CD4-positive, alpha-beta T cell treated with Interleukin-10 for 1 hour (primary cell): Measurements from ENCODE around the gene PLCB2.

Experiments used
- DNase-seq: peaks from one replicate; pipeline ENCODE4 v3.0.0-alpha.2; 2020

The PLCB2 gene

DNA sequence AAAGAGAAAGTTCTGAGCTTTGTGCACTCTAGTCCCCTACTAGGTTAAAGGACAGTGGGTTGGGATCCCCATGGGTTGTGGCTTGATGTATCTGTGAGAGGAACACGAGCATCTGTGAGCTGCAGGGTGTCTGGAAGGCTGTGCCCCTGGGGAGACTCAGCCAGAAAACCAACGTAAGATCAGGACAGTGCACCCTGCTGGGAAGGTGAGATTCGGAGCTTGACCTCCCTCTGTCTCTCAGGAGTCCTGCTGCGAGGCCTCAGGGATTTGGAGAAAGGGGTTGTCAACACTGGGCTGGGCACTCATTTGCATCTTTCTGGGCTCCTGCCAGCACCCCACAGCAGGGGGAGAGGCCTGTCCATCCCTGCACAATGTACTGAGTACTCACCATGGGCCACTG, 40.1 kb downstream of the PLCB2 start:
- no peak for DNase-seq

DNA sequence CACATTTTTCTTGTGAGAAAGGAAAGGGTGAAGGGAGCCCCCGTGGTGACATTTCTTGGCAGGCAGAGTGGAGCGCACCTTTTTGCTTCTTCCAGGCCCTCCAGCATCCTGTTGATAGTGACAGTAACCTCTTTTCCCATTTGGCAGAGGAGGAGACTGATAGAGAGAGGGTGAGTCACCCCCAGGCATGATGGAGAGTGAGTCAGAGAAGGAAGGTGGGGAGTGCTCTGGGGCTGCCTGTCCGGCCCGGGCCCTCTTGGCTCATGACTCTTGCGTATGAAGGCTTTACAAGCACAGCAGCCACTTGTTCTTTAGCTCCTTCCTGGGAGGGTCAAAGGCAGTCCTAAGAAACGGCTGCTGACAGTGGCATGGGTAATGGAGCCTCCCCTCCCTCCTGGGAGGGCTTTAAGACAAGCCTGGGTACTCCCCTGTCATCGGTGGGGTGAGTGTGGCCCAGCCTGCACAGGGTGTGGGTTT, 40.9 kb downstream of the PLCB2 start:
- no peak for DNase-seq

DNA sequence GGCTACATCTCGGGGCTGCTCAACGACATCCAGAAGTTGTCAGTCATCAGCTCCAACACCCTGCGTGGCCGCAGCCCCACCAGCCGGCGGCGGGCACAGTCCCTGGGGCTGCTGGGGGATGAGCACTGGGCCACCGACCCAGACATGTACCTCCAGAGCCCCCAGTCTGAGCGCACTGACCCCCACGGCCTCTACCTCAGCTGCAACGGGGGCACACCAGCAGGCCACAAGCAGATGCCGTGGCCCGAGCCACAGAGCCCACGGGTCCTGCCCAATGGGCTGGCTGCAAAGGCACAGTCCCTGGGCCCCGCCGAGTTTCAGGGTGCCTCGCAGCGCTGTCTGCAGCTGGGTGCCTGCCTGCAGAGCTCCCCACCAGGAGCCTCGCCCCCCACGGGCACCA, 41.9 kb downstream of the PLCB2 start:
- DNase-seq, result no peak

DNA sequence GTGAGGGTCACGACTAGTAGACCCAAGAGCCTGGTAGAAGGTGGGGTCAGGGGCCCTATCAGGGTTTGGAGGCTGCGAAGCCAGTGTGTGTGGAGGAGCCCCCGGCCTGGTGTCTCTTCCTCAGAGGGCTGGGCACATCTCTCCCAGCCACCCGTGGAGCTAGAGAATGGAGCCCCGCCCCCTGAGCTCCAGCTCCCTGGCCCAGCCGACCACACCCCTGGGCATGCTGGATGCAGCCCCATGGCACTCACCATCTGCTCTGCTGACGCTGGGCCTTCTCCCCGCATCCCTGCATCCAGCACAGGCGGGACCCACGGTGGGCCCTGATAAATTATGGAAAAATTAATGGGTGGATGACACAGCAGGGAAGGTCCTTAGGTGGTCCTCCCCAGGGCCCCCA, 42.4 kb downstream of the PLCB2 start:
- no peak for DNase-seq

DNA sequence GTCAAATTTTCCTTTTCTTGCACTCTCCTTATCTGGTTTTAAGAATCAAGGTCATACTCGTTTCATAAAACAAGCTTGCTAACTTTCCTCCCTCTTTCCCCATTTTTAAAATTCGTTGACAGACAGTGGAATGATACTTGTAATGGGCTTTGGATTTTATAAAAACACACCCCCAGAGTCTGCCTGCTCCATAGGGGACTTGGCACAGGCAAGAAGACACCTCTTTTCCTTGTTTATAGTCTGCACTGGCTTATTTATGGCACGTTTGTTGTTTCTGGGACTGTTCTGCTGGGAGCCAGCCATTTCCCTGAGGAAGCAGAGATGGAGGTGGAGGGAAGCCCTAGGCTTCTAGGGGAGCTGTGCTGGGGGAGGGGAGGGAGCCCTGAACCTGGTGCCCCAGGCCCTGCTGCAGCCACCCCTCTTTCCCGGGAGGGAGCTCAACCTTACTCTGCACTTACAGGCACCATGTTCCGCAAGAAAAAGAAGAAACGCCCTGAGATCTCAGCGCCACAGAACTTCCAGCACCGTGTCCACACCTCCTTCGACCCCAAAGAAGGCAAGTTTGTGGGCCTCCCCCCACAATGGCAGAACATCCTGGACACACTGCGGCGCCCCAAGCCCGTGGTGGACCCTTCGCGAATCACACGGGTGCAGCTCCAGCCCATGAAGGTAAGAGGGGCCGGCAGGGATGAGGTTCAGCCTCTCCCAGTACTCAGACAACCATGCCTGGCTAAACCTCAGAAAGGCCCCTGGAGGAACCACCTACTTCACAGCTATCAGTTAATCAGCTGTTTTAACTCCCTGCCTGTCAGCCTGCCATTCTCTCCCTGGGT, 43.2 kb downstream of the PLCB2 start:
- DNase-seq, result no peak

DNA sequence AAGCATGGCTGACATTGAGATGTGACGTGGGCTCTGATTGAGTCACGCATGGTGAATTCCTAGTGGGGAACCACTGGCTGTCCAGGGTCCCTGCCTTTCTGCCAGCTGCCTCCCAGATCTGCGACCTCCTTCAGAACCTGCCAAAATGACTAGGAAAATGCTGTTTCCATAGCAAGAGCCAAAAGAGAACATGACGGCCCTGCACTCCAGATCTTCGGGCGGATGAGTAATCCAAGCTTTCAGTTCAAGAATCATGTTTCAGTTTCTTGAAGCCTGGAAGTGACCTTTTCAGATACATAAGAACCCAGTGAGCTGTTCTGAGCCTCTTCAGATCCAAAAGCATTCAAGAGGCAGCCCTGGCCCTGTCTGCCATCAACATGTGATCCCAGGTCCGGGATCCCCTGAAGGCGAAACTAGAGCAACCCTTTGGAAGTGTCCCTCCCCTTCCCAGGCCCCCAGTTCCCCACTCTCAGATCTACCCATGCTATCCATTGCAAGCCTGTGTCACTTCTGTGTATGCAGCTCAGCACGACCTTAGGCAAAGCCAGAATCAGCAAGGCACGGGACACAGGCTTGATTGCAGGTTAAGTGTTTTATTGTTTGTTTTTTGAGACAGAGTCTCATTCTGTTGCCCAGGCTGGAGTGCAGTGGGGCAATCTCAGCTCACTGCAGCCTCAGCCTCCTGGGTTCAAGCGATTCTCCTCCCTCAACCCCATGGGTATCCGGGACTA, 44.5 kb downstream of the PLCB2 start:
- DNase-seq, result no peak

DNA sequence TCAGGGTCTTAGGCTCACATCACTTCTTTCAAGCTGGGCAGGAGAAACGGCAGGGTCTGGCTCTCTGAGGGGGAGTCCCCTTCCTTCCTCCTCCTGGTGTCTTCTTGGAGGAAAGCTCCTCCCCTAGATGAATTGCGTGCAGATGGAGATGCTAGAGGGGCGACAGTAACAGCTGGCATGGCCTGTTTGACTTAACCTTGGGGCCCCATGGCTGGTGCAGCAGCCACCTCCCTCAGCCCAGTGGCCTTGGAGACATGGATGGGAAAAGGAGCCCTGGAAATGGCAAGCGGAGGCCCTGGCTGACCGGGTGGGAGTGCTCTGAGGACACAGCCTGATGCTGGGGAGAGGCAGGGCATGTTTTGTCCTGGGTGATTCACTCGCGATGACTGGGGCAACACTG, 48.7 kb downstream of the PLCB2 start:
- DNase-seq, result no peak

DNA sequence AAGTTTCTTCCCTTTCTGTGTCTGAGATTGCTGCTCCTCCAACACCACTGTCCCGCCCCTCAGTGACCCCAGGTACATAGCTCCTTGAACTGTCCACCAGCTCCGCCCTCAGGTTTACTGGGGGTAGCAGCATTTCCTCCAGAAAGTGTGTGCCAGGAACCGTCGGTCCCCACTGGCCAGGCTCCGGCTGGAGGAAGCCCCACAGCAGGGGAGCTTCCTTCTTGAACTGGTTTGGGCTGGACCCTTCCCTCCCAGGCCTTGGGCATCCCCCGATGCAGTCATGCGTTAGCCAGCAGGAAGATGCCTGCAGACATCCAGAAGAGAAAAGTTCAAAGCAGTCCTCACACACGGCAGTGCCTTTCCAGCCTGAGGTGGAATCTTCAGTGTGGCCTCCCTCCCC, 49.2 kb downstream of the PLCB2 start:
- DNase-seq, result no peak

DNA sequence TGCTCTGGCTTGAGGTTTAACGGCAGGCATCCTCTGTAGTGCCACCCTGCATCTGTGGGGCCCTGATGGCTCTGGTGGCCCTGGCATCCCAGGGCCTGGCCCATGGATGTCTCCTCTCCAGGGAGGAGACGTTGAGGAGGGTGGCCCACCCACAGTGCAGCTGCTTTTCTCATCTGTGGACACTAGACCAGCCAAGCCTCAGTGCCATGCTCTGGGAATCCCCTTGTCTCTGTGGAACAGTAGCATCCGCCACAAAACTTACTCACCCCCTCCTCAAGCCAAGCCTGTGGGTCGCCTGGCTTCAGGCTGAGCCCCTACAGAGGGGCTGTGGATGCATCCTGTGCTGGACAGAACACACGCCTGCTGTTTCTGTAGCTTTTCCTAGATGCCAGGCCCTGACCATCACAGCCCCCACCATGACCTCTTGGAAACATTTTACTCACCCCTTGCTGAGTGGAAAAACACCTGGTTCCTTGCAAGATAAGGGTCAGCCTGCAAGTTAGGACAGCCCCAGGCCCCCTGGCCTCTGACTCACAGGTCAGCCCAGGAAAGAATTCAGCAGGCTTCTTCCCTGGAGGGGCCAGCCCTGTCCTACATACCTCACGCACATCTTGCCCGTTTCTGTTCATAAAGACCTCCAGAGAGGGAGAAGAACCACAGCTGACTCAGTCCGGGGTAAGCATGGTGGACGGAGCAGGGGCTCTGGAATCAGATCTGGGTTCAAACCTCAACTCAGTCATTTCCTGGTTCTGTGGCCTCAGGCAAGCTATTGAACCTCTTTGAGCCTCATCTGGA, 49.9 kb downstream of the PLCB2 start:
- no peak for DNase-seq

DNA sequence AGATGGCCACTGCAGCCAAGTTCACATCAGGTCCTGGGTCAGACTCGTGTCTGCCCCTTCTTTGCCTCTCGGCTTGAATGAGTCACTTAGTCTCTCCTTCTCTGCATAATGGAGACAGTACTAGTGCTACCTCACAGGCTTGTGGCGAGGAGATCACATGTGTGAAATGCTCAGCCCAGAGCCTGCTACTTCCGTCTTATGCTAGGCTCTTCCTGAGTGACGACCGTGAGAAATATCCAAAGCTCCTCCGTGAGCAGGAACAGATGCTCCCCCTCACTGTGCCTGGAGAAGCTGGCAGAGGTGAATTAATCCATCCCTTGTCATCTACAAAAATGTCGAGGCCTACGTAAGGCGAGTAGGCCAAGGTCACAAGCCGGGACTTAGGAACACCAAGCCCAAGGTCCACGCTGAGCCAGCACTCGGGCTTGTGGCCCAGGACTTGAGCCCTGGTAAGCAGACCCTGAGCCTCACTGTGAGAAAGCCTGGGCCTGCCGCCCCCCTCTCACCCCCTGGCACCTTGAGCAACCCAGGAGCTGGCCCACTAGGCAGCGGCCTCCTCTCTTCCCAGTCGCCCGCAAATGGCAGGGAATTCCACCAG, 51.0 kb downstream of the PLCB2 start:
- DNase-seq, result peak; percentile 46

DNA sequence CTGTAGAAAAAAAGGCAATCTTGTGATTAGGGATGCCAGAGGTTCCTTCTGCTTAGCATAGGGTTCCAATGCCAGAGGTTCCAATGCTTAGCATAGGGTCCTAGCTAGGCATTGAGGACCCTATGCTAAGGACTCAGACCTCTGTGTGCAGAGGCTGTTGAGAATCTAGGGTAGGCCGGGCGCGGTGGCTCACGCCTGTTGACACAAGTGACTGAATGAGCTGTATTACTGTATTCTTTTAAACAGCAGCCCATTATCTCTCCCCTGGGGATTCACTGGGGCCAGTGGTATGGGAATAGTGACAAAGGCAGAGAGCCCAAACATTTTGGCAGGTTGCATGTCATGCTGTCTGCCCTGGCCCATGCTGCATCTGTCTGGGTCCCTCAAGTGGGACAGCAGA, 52.7 kb downstream of the PLCB2 start:
- no peak for DNase-seq

DNA sequence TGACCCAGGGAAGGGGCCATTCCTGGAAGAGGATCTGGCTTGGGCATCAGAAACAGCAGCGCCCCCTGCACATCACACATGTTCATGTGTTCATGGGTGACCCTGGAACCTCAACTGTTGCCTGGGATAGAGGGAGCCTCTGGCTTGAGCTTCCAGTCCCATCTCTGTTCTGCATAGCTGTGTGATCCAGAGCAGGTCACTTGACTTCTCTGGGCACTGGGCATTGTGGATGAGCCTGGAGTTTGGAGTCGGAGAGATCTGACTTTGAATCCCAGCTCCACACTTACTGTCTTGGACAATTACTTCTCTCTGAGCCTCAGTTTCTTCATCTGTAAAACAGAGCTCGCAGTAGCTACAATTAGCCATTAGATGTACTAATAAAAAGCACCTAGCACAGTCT, 53.3 kb downstream of the PLCB2 start:
- no peak for DNase-seq

DNA sequence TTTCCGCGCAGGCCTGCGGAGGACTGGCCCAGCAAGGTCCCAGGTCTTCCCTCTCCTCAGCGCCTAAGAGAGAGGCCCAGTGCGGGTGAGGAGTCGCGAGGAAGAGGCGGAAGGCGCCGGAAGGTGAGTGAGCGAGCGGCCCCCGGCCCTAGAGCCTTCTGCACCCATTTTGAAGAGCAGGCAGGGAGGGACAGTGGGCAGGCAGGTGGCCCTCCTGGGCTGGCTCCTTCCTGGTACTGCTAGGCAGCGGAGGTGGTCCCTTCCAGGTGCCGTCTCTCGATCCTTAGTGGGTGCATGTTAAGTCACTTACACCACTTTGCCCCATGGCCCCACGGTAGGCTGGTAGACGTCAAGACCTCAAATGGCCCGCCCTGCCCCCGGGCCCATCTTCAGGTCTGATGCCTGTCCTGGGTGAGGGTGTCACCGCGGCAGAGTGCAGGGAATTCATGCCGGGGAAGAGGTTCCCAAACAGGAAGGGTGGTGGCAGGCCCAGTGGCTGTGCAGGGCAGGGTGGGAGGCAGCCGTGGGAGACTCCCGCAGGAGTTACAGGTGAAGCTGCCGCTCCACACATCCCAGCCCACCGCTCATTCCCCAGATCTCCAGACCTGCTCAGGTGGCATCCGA, 54.5 kb downstream of the PLCB2 start:
- no peak for DNase-seq

DNA sequence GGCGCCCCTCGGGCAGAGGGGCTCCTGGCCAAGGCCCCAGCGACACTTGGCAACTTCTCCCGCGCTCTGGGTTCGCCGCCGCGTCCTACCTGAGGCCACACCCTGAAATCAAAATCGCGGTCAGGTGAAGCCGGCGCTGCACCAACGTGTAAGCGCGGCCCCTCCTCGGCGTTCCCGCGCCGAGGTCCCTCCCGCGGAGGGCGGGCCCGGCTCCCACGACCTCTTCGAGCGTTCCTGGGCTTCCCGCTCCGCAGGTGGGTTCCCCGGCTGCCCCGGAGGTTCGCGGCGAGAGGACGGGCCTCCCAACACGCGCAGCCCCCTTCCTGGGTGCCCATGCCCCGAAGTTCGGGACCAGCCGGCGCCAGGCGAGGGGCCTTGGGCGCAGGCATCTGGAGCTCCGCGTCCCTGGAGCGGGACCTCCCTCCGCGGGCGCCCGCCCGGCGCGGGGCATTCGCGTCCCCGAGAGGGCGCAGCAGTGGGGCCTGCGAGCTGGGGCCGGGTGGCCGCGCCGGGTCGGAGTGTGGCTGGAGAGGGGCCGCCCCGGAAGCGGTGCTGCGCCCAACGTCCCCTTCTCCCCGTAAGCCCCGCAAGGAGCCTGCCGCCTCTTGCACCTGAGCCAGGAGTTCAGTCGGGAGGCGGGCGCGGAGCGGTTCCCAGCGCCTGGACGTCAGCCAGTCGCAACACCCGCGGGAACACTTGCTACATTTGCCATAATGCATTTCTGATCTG, 55.1 kb downstream of the PLCB2 start:
- no peak for DNase-seq

DNA sequence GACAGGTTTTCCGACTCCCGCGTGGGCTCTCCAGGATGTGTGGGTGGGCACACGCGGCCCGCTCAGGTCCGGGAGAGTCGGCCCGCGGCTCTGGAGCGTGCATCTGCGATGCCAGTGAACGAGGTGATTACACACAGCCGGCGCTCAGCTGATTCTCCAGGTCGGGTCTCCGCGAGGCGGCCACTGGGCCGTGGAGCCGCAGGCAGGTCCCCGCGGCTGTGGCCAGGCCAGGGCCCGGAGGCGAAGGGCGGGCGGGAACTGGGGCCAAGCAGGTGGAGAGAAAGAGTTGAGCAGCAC, 55.6 kb downstream of the PLCB2 start:
- no peak for DNase-seq

DNA sequence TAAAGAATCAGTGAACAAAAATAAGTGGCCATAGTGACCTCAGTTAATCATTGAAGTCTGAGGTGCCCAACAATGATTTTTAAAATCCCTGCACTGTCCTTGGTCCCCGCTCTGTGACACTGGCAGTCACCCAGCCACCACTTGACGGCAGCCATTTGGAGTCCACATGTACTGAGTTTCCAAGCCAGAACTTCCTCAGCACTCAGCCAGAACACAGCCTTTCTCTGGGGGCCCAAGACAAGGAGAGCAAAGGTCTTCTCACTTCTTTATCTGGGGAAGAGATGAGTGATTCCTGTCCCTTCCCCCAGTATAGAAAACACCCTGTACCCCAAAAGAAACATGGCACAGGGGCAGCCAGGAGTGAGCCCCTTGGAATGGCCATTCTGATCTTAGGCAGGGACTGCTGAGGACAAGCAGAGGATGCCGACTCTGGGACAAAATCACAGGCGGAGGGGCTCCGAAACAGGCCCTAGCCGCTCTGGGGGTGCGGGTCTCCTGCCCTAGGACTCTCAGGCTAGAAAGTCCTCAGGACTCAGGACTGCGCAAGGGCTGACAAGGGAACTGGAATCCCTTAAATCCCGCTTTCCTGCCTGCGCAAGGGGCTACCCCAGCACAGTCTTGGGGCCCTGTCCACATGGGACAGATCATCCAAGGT, 56.1 kb downstream of the PLCB2 start:
- DNase-seq, result no peak

DNA sequence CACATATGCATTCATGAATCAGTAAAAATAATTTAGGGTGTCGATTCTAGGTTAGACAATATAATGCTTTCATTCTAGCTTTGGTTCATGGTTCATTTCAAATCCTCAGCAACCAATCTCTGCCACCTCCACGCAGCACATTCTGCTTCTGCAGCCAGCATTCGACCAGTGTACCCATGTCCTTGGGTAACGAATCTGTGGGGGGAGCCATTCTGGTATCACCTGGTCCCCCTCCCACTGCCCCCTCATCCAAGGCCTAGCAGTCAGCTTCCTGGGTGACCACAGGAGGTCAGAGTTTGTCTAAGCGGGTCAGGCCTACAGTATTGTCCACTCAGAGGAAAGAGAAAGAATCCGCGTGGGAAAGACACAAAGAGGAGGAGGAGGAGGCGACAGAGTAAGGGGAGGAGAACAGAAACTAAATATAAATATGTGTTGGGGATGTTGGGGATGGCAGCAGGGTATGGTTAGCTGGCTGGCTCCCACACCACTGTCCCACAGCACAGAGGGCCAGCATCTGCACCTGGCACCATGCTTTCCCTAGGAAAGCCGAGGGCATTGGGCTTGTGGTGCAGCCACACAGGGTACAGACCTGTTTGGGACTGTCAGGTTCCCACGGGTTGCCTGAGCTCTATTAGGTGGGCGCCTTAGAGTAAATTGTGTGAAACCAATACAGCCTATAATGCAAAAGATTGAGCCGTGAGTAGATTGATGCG, 56.8 kb downstream of the PLCB2 start:
- DNase-seq, result no peak

DNA sequence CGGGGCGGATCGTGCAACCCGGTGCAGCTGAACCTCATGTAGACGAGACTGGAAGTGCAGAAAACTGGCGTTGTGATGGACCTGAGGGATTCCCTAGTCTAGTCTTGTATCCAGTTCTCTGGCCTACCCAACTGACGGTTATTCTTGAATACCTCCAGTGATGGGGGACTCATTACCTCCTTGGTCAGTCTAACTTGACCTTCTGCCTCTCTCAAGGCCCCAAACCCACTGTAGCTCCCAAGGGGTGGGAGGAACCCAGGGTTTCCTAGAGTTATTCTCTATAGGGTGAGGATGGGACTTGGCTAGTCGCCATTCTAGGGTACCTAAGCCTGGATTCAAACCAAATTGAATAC, 57.5 kb downstream of the PLCB2 start:
- no peak for DNase-seq

DNA sequence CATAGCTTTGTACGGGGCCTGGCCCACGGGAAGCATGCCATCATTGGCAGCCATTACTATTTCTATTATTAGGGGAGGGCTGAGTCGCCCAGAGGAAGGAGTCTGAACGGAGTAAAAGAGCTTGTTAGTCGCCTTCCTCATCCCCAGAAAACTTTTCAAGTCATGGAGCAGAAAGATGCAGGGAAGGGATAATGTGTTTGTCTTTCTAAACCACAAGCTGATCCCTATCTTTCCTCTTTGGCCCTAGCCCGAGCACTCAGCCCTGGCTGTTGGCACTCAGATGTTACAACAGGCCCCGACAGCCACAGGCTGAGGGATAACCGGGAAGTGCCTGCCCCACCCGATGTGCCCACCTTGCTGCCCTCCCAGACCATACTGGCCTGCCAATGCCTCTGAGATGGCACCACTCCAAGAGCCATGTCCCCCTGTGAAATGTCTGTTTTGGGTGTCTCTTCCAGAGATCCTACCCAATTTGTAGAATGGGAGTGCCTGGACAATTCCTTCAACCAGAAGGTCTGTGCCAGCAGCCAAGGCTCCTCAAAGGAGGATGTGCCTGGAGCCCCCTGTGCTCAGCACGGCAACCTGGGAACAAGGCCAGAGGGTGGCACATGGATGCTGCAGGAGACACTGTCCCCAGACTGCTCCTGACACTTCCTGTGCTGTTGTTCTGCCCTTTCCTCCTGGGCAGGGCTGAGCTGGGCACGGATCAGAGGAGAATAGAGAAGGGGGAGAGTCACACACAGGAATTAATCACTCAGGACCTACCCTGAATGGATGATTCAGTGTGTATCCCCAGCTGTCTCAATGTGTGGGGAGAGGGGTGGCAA, 58.0 kb downstream of the PLCB2 start:
- DNase-seq, result no peak
